Mucosa of rectum (tissue), 2 donors: Measurements from ENCODE around the gene KITLG.

Experiments used
- H3K27ac ChIP-seq, 2 donors: one replicate each; pipeline ENCODE4 v1.7.0; 2013; ENCODE audit warnings: inconsistent platforms in 2 of 2, low read depth in 2 of 2, low read length in 2 of 2
- H3K27me3 ChIP-seq, 2 donors: one replicate each; pipeline ENCODE4 v1.7.0; 2013; ENCODE audit warnings: low read length in 2 of 2; ENCODE audit not compliant: control insufficient read depth in 2 of 2, insufficient read depth in 2 of 2
- H3K36me3 ChIP-seq, 2 donors: one replicate each; pipeline ENCODE4 v1.7.0; 2013; ENCODE audit warnings: low read length in 2 of 2; ENCODE audit not compliant: control insufficient read depth in 2 of 2, insufficient read depth in 2 of 2
- H3K4me1 ChIP-seq, 2 donors: one replicate each; pipeline ENCODE4 v1.7.0; 2013; ENCODE audit warnings: low read length in 2 of 2, mild to moderate bottlenecking in 1 of 2; ENCODE audit not compliant: control insufficient read depth in 2 of 2, insufficient read depth in 2 of 2
- H3K4me3 ChIP-seq, 2 donors: one replicate each; pipeline ENCODE4 v1.7.0; 2013; ENCODE audit warnings: low read length in 2 of 2
- H3K9ac ChIP-seq, 2 donors: one replicate each; pipeline ENCODE4 v1.7.0; 2013; ENCODE audit warnings: low read length in 2 of 2, low read depth in 1 of 2, mild to moderate bottlenecking in 1 of 2
- H3K9me3 ChIP-seq, 2 donors: one replicate each; pipeline ENCODE4 v1.7.0; 2013; ENCODE audit warnings: low read length in 2 of 2; ENCODE audit not compliant: control insufficient read depth in 2 of 2
- donor health status: healthy.
- donor health status: Normal muscosa, but diverticular disease.

The KITLG gene

GRCh38 chr12:88501972-88502938 is 78.0 kb downstream of the KITLG start:
- Histone ChIP-seq H3K9ac (no peak overlapping the region), H3K27ac (no peak overlapping the region), H3K36me3 (peaks cover 11 to 13% of the 10 kb centered on the region in 2 donors), H3K27me3 (no peaks in the 10 kb centered on the region), H3K4me1 (no peaks in the 10 kb centered on the region), H3K4me3 (no peak overlapping the region), H3K9me3 (no peaks in the 10 kb centered on the region)

DNA sequence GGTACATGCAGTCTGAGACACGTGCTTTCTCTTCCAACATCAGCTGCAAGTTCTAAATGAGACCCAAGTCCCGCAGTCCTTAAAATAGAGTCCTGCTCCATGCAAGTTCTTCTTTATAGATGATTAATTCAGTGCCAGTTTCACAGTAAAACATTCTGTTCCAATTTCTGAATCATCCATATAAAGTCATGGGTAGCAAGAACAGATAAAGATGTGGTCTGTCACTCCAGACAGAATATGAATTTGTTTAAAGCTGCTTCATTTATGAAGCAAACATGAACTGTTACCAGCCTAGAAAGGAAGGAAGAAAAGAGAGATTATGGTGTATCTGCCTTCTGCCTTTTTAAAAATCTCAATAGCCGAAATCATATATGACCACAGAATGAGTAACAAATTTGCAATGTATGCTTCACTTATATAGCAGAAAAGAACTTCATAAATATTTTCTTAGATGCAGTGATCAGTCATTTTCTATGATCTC is 83.3 kb downstream of the KITLG start:
- no peaks in the 10 kb centered on the region for H3K27me3 ChIP-seq
- peaks cover 0 to 11% of the 10 kb centered on the region in 2 donors for H3K36me3 ChIP-seq
- H3K9ac ChIP-seq = no peak overlapping the region
- no peaks in the 10 kb centered on the region for H3K4me1 ChIP-seq
- no peak overlapping the region for H3K4me3 ChIP-seq
- no peaks in the 10 kb centered on the region for H3K9me3 ChIP-seq
- no peak overlapping the region for H3K27ac ChIP-seq

DNA sequence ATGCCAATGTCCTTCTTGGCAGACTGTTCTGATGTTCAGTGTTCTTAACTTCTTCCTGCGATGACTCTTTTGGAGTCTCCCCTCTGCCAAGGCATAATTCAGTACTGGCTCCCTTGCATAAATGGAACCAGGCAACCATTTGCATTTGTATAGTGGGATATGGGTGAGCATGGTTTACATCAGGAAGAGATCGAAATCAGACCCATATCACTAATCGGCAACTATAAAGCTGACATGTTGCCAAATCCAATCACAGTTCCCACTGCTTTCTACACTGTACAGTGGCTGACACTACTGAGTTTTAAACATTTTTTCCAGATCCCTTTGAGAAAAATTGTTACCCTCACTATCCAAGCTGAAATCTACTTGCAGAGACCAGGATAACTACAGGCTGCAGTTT is 83.8 kb downstream of the KITLG start:
- H3K4me1 ChIP-seq = no peaks in the 10 kb centered on the region
- no peak overlapping the region for H3K4me3 ChIP-seq
- H3K27ac ChIP-seq = no peak overlapping the region

GRCh38 chr12:88495031-88495430 is 85.2 kb downstream of the KITLG start:
- H3K9ac ChIP-seq = no peak overlapping the region
- H3K4me3 ChIP-seq = no peak overlapping the region
- H3K36me3 ChIP-seq = peaks cover 0 to 11% of the 10 kb centered on the region in 2 donors
- no peaks in the 10 kb centered on the region for H3K9me3 ChIP-seq
- H3K27ac ChIP-seq = no peak overlapping the region
- H3K27me3 ChIP-seq = no peaks in the 10 kb centered on the region
- H3K4me1 ChIP-seq = no peaks in the 10 kb centered on the region

More for the DNA sequence above, 83.8 kb downstream of the KITLG start:
- Histone ChIP-seq H3K9ac (no peak overlapping the region), H3K27me3 (no peaks in the 10 kb centered on the region), H3K36me3 (peaks cover 0 to 11% of the 10 kb centered on the region in 2 donors), H3K9me3 (no peaks in the 10 kb centered on the region)

GRCh38 chr12:88494520-88494919 is 85.8 kb downstream of the KITLG start:
- Histone ChIP-seq H3K9ac (no peak overlapping the region), H3K27me3 (no peaks in the 10 kb centered on the region), H3K27ac (no peak overlapping the region), H3K4me1 (no peaks in the 10 kb centered on the region), H3K9me3 (no peaks in the 10 kb centered on the region), H3K4me3 (no peak overlapping the region), H3K36me3 (peaks cover 0 to 11% of the 10 kb centered on the region in 2 donors)

DNA sequence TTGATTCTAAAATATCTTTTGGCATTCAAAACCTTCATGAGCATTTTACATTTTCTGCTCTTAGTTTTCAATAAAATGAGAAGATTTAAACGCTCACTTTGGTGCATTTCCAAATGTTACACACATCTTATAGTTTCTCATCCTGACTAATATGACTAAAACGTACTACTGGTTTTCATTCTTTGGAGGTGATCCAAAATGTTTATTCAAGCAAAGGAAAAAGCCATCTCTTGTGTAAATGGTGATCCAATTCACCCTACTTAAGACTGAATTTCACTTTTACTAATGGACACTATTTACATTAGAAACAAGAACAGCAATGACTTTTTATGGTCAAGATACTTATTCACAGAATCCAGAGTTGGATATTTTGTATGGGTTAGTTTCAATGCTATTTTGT is 86.6 kb downstream of the KITLG start:
- H3K9me3 ChIP-seq = no peaks in the 10 kb centered on the region
- H3K4me3 ChIP-seq = no peak overlapping the region
- H3K4me1 ChIP-seq = no peaks in the 10 kb centered on the region
- no peak overlapping the region for H3K9ac ChIP-seq
- no peak overlapping the region for H3K27ac ChIP-seq
- H3K27me3 ChIP-seq = no peaks in the 10 kb centered on the region
- H3K36me3 ChIP-seq = peaks cover 0 to 11% of the 10 kb centered on the region in 2 donors

GRCh38 chr12:88490425-88490824 is 89.8 kb downstream of the KITLG start:
- Histone ChIP-seq H3K36me3 (no peaks in the 10 kb centered on the region), H3K9me3 (no peaks in the 10 kb centered on the region), H3K27me3 (no peaks in the 10 kb centered on the region), H3K9ac (no peak overlapping the region), H3K4me3 (no peak overlapping the region), H3K27ac (no peak overlapping the region), H3K4me1 (no peaks in the 10 kb centered on the region)

DNA sequence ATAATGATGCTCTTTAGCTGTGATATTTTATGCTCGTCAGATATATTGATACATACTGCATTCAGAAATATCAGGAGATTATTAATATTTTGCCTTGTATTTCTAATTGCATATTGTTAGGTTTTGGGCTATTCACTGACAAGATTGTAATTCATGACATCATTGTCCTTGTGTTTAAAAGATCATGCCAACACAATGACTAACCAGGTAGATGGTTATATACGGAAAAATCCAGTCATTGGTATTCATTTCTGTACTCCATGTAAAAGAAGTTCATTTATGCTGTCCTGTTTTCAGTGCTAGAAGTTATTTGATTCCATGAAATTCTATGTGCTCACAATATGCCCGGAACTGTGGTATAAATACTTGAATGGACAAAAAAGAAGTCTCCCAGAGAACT is 107.5 kb downstream of the KITLG start:
- no peak overlapping the region for H3K4me3 ChIP-seq
- H3K27ac ChIP-seq = no peak overlapping the region
- no peaks in the 10 kb centered on the region for H3K27me3 ChIP-seq
- H3K9me3 ChIP-seq = no peaks in the 10 kb centered on the region
- no peaks in the 10 kb centered on the region for H3K4me1 ChIP-seq
- H3K36me3 ChIP-seq = no peaks in the 10 kb centered on the region
- no peak overlapping the region for H3K9ac ChIP-seq

GRCh38 chr12:88472248-88472647 is 108.0 kb downstream of the KITLG start:
- no peaks in the 10 kb centered on the region for H3K27me3 ChIP-seq
- H3K27ac ChIP-seq = no peak overlapping the region
- no peaks in the 10 kb centered on the region for H3K4me1 ChIP-seq

DNA sequence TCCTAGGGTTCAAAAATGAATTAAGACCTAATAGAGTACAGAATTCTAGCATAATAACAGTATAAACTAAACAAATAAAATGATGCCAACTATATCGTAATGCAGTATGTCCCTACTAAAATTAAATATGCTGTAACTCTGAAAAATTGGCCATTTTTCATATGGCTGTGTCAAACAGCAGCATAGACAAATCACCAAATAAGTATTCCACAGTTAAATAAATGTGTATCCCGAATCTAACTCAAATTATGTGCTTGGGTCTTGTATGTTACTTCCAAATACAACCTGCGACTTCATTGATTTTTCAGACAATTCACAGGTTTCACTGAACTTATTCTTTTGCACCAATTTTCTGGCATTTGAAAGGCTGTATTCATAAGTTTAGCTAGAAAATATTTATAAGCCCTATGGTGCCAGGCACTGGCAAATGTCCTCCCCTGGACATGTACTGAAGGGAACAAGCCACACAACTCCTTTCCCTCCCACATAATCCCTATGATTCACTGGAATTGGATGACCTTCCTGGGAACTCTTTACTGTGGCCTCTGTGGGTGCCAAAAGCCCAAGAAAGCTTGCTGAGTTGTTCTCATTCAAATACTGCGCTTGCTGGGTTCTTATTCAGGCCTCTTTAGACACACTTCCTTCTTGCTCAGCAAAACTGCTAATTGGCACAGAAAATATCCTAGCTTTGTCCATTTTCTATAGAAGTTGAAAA is 108.8 kb downstream of the KITLG start:
- no peaks in the 10 kb centered on the region for H3K36me3 ChIP-seq
- no peaks in the 10 kb centered on the region for H3K27me3 ChIP-seq
- H3K9me3 ChIP-seq = no peaks in the 10 kb centered on the region
- H3K9ac ChIP-seq = no peak overlapping the region
- H3K27ac ChIP-seq = no peak overlapping the region
- H3K4me1 ChIP-seq = no peaks in the 10 kb centered on the region
- no peak overlapping the region for H3K4me3 ChIP-seq

More at GRCh38 chr12:88472248-88472647, 108.0 kb downstream of the KITLG start:
- H3K4me3 ChIP-seq = no peak overlapping the region
- no peaks in the 10 kb centered on the region for H3K36me3 ChIP-seq
- no peaks in the 10 kb centered on the region for H3K9me3 ChIP-seq
- H3K9ac ChIP-seq = no peak overlapping the region
